Glomerular endothelial cell (primary cell): ENCODE data around the gene EHMT1. TPM values are rescaled to one million over a fixed set of nuclear protein-coding genes. Genes with fewer than 3 reads are reported as not detected.

Experiments
- DNase-seq: peaks from one replicate; pipeline ENCODE4 v3.0.0-alpha.2; 2011; ENCODE audit warnings: low read depth, low spot score; ENCODE audit errors: extremely low read depth
- total RNA-seq: library from RNA; depleted of rRNA; stranded (reverse); fragments of >200 nt; gene quantifications from 2 replicates; pipeline ENCODE4 v1.2.3, GENCODE V29; 2015

The EHMT1 gene
- total RNA-seq, 1 donor from 2014 or later: 96.9 TPM

GRCh38 chr9:137757139-137757538 lies 138.3 kb downstream of the EHMT1 start:
- no peak for DNase-seq

- no peak for DNase-seq
These were observed 138.8 kb downstream of the EHMT1 start for GRCh38 chr9:137757613-137758029.

GRCh38 chr9:137758067-137758466 lies 139.3 kb downstream of the EHMT1 start:
- DNase-seq: no peak

- no peak for DNase-seq
These were observed 140.3 kb downstream of the EHMT1 start for GRCh38 chr9:137759117-137759516.

- no peak for DNase-seq
These were observed 141.0 kb downstream of the EHMT1 start for GRCh38 chr9:137759649-137760321.

- no peak for DNase-seq
These were observed 141.6 kb downstream of the EHMT1 start for GRCh38 chr9:137760426-137760825.

- DNase-seq: no peak
These were observed 142.2 kb downstream of the EHMT1 start for GRCh38 chr9:137761032-137761431.

- DNase-seq: no peak
These were observed 143.0 kb downstream of the EHMT1 start for GRCh38 chr9:137761793-137762192.

- no peak for DNase-seq
These were observed 143.7 kb downstream of the EHMT1 start for GRCh38 chr9:137762414-137763061.

- DNase-seq: no peak
These were observed 144.6 kb downstream of the EHMT1 start for GRCh38 chr9:137763271-137763955.

GRCh38 chr9:137764171-137764671 lies 145.4 kb downstream of the EHMT1 start:
- no peak for DNase-seq

- no peak for DNase-seq
These were observed 146.2 kb downstream of the EHMT1 start for GRCh38 chr9:137764981-137765380.

- no peak for DNase-seq
These were observed 146.7 kb downstream of the EHMT1 start for GRCh38 chr9:137765536-137765935.

- DNase-seq: no peak
These were observed 152.8 kb downstream of the EHMT1 start for GRCh38 chr9:137771580-137771979.

GRCh38 chr9:137772281-137772873 lies 153.6 kb downstream of the EHMT1 start:
- DNase-seq: no peak

GRCh38 chr9:137774775-137775386 lies 156.1 kb downstream of the EHMT1 start:
- DNase-seq: no peak

- no peak for DNase-seq
These were observed 157.6 kb downstream of the EHMT1 start for GRCh38 chr9:137776306-137776995.

GRCh38 chr9:137777761-137778160 lies 159.0 kb downstream of the EHMT1 start:
- DNase-seq: no peak

GRCh38 chr9:137778336-137778735 lies 159.5 kb downstream of the EHMT1 start:
- DNase-seq: no peak

GRCh38 chr9:137778914-137779313 lies 160.1 kb downstream of the EHMT1 start:
- DNase-seq: no peak
